HTR-8/SVneo (cell line): Measurements from ENCODE around the gene HUNK.

Experiments used
- DNase-seq: peaks from one replicate; pipeline ENCODE4 v3.0.0; 2011; ENCODE audit warnings: low spot score, mixed read lengths; ENCODE audit not compliant: insufficient read length
- FAIRE-seq: peaks from 2 replicates; lab custom pipeline; 2011; peaks lifted over from hg19 to GRCh38; lab: Jason Lieb, UNC

The HUNK gene

GRCh38 chr21:31894457-31894856, 21.6 kb downstream of the HUNK start:
- DNase-seq (no peak), FAIRE-seq (no peak)

- FAIRE-seq (no peak), DNase-seq (no peak)
Observed at GRCh38 chr21:31895077-31895835, 22.4 kb downstream of the HUNK start.

GRCh38 chr21:31896019-31896418, 23.2 kb downstream of the HUNK start:
- DNase-seq = no peak

GRCh38 chr21:31897311-31897710, 24.5 kb downstream of the HUNK start:
- no peak for FAIRE-seq
- DNase-seq = no peak

More at GRCh38 chr21:31896019-31896418, 23.2 kb downstream of the HUNK start:
- FAIRE-seq = no peak

- no peak for DNase-seq
- FAIRE-seq = no peak
Observed at GRCh38 chr21:31898933-31899630, 26.3 kb downstream of the HUNK start.

- FAIRE-seq = no peak
- no peak for DNase-seq
Observed at GRCh38 chr21:31900121-31900895, 27.5 kb downstream of the HUNK start.

GRCh38 chr21:31901315-31901714, 28.5 kb downstream of the HUNK start:
- no peak for DNase-seq
- FAIRE-seq = no peak

GRCh38 chr21:31902438-31902837, 29.6 kb downstream of the HUNK start:
- DNase-seq (no peak), FAIRE-seq (no peak)

- no peak for DNase-seq
- no peak for FAIRE-seq
Observed at GRCh38 chr21:31903896-31904295, 31.1 kb downstream of the HUNK start.

GRCh38 chr21:31905503-31906451, 33.0 kb downstream of the HUNK start:
- DNase-seq (no peak), FAIRE-seq (no peak)

GRCh38 chr21:31908106-31909031, 35.5 kb downstream of the HUNK start:
- FAIRE-seq = no peak
- no peak for DNase-seq

GRCh38 chr21:31909153-31910073, 36.6 kb downstream of the HUNK start:
- FAIRE-seq (no peak), DNase-seq (no peak)

GRCh38 chr21:31910074-31910470, 37.3 kb downstream of the HUNK start:
- FAIRE-seq (no peak), DNase-seq (no peak)

- FAIRE-seq (no peak), DNase-seq (peak; percentile 41)
Observed at GRCh38 chr21:31911138-31911907, 38.5 kb downstream of the HUNK start.

GRCh38 chr21:31912501-31912900, 39.7 kb downstream of the HUNK start:
- FAIRE-seq = no peak
- no peak for DNase-seq

GRCh38 chr21:31913182-31913608, 40.4 kb downstream of the HUNK start:
- no peak for DNase-seq
- no peak for FAIRE-seq

GRCh38 chr21:31914472-31914871, 41.7 kb downstream of the HUNK start:
- DNase-seq = no peak
- no peak for FAIRE-seq
